ENCODE data around the gene PLEKHM3. TPM values are rescaled to one million over a fixed set of nuclear protein-coding genes. Genes with fewer than 3 reads are reported as not detected.

Gene PLEKHM3
- total and polyA plus RNA-seq, 2 experiments from 2014 or later, result 3.9 to 8.8 TPM

GRCh38 chr2:207867056-207867455 is 158.3 kb downstream of the PLEKHM3 start (continued):
- TF ChIP-seq POLR2AphosphoS5 (IDR thresholded peaks at IDR 0.05; ENCODE audit: low read depth), result no peak

GRCh38 chr2:207865210-207865609 is 160.1 kb downstream of the PLEKHM3 start:
- H3K4me3 Mint-ChIP-seq, result no peak overlapping the region
- Histone ChIP-seq H4K20me1 (replicated peaks; ENCODE audit: insufficient read depth) (no peaks in the 10 kb centered on the region), H3K36me3 (ENCODE audit: insufficient read depth) (no peaks in the 10 kb centered on the region), H3K79me2 (replicated peaks; ENCODE audit: insufficient read depth) (no peaks in the 10 kb centered on the region), H3K9me2 (ENCODE audit: insufficient read depth) (no peaks in the 10 kb centered on the region), H2AFZ (no peak overlapping the region), H3K4me2 (no peak overlapping the region), H3F3A (replicated peaks; ENCODE audit: low read depth) (no peaks in the 10 kb centered on the region), H3K27me3 (ENCODE audit: insufficient read depth) (no peaks in the 10 kb centered on the region), H3K4me3 (no peak overlapping the region), H3K4me1 (ENCODE audit: insufficient read depth) (0 out of 2 replicates have a peak, but pooled peaks cover 5% of the 10 kb centered on the region), H3K27ac (ENCODE audit: low read depth) (no peak overlapping the region)
- no peaks in the 10 kb centered on the region for H3K36me3 Mint-ChIP-seq (ENCODE audit: low read depth)
- H3K27me3 Mint-ChIP-seq (ENCODE audit: insufficient read depth, low read depth, poor library complexity), result no peaks in the 10 kb centered on the region
- ATAC-seq (no peak), DNase-seq (ENCODE audit: low spot score) (no peak)
- H3K4me1 Mint-ChIP-seq, result peaks cover 6% of the 10 kb centered on the region; the same call in 1 of the 3 replicates
- TF ChIP-seq EZH2phosphoT487 (IDR thresholded peaks at IDR 0.05; ENCODE audit: unreplicated experiment) (no peak), STAT1 (IDR thresholded peaks at IDR 0.05; ENCODE audit: unreplicated experiment) (no peak), EZH2 (IDR thresholded peaks at IDR 0.05; ENCODE audit: low read depth, unreplicated experiment) (no peak), ZNF331 (CRISPR knock-in tag; IDR thresholded peaks at IDR 0.05; ENCODE audit: low read depth) (no peak), POLR2AphosphoS5 (IDR thresholded peaks at IDR 0.05; ENCODE audit: low read depth) (no peak), ZNF462 (CRISPR knock-in tag; IDR thresholded peaks at IDR 0.05) (no peak), JUNB (IDR thresholded peaks at IDR 0.05; ENCODE audit: unreplicated experiment) (no peak), ZNF114 (CRISPR knock-in tag; IDR thresholded peaks at IDR 0.05) (no peak), NANOG (IDR thresholded peaks at IDR 0.05; ENCODE audit: borderline replicate concordance) (no peak), REST (IDR thresholded peaks at IDR 0.05; ENCODE audit: unreplicated experiment) (no peak), CTCF (conservative IDR thresholded peaks at IDR 0.05; ENCODE audit: low read depth in 2 of 2) (no peak), CREB1 (CRISPR knock-in tag; IDR thresholded peaks at IDR 0.05; ENCODE audit: low read depth) (no peak), ETS1 (IDR thresholded peaks at IDR 0.05) (no peak)
- no peak overlapping the region for H3K27ac Mint-ChIP-seq
- no peaks in the 10 kb centered on the region for H3K9me3 Mint-ChIP-seq

All from GM23338 (cell line).